GM12878 (cell line): ENCODE measurements around the gene LDLRAD4. TPM values are rescaled to one million over a fixed set of nuclear protein-coding genes. Genes with fewer than 3 reads are reported as not detected.

Experiments used
- CBFB ChIP-seq: IDR thresholded peaks from 2 replicates; pipeline ENCODE4 v1.6.1; 2016; ENCODE audit warnings: antibody characterized with exemption, low read depth
- EP300 ChIP-seq, 2 experiments: fragments of 150-350 bp in 1 of 2; IDR thresholded peaks; 2 replicates each; pipeline ENCODE4 v1.6.1; 2011 to 2012; ENCODE audit warnings: low read depth in 2 of 2, low read length in 2 of 2, borderline replicate concordance in 1 of 2, improper control_type of control experiment in 1 of 2, inconsistent platforms in 1 of 2; ENCODE audit not compliant: control insufficient read depth in 1 of 2
- EZH2 ChIP-seq: IDR thresholded peaks from 2 replicates; pipeline ENCODE4 v1.6.1; 2012; ENCODE audit warnings: low read depth, mild to moderate bottlenecking, control low read depth, inconsistent platforms, low read length, borderline replicate concordance; ENCODE audit not compliant: control insufficient read depth
- IRF4 ChIP-seq: IDR thresholded peaks from 2 replicates; pipeline ENCODE4 v1.6.1; 2011; ENCODE audit warnings: low read depth, low read length
- KAT2A ChIP-seq: conservative IDR thresholded peaks from 2 replicates; pipeline ENCODE4 v1.6.1; 2011; ENCODE audit warnings: low read depth, low read length; ENCODE audit not compliant: control insufficient read depth
- MEF2A ChIP-seq: IDR thresholded peaks from 2 replicates; pipeline ENCODE4 v1.6.1; 2011; ENCODE audit warnings: low read depth, mild to moderate bottlenecking, low read length, moderate library complexity; ENCODE audit not compliant: insufficient read depth
- RAD21 ChIP-seq: IDR thresholded peaks from 2 replicates; pipeline ENCODE4 v1.6.1; 2011; ENCODE audit warnings: mild to moderate bottlenecking, low read depth, low read length, moderate library complexity; ENCODE audit not compliant: insufficient read depth
- SMAD1 ChIP-seq: fragments of 450-650 bp; IDR thresholded peaks from 2 replicates; pipeline ENCODE4 v1.6.1; 2018; ENCODE audit warnings: mild to moderate bottlenecking, low read depth; ENCODE audit not compliant: partially characterized antibody
- ZNF384 ChIP-seq: IDR thresholded peaks from 2 replicates; pipeline ENCODE4 v1.6.1; 2012; ENCODE audit warnings: low read depth, mild to moderate bottlenecking, low read length, improper control_type of control experiment, borderline replicate concordance
- polyA plus RNA-seq, 11 experiments: library from polyadenylated mRNA; depleted of rRNA in 4 of 11; unstranded in 6 of 11; stranded (reverse) in 5 of 11; fragments of >200 nt; fragmentation: Nextera tagmentation in 4 of 11; fragmentation: Illumina TruSeq in 1 of 11; extraction: Ambion mirVana in 4 of 11; extraction: Trizol in 1 of 11; gene quantifications; 1 replicate in 1 of 11; 2 replicates in 10 of 11; pipeline versions ENCODE4 v1.2.1 to v1.2.3, GENCODE V29; 2011 to 2016; ENCODE audit warnings: inconsistent platforms in 2 of 11, missing spikeins in 2 of 11, low read depth in 1 of 11
- total RNA-seq, 4 experiments: library from RNA; depleted of rRNA in 3 of 4; stranded (reverse); fragments of >200 nt in 3 of 4; fragmentation: Illumina TruSeq in 1 of 4; extraction: Trizol in 1 of 4; gene quantifications; 2 replicates each; pipeline versions ENCODE4 v1.2.1 to v1.2.3, GENCODE V29; 2013 to 2021
- TF ChIP-seq, protein P1 (sequence below): fragments of 450-650 bp; IDR thresholded peaks from 2 replicates; pipeline ENCODE4 v1.6.1; 2017; ENCODE audit warnings: antibody characterized with exemption, mild to moderate bottlenecking, moderate library complexity
- TF ChIP-seq, protein P2 (sequence below): fragments of 450-650 bp; IDR thresholded peaks from 2 replicates; pipeline ENCODE4 v1.6.1; 2017; ENCODE audit warnings: mild to moderate bottlenecking, moderate library complexity

Gene LDLRAD4
- total and polyA plus RNA-seq, 10 of the 15 experiments (the other 5 are each of a cell fraction or from before 2014, with no cell fraction given), result 2.7 to 16.8 (median 11.2) TPM

DNA sequence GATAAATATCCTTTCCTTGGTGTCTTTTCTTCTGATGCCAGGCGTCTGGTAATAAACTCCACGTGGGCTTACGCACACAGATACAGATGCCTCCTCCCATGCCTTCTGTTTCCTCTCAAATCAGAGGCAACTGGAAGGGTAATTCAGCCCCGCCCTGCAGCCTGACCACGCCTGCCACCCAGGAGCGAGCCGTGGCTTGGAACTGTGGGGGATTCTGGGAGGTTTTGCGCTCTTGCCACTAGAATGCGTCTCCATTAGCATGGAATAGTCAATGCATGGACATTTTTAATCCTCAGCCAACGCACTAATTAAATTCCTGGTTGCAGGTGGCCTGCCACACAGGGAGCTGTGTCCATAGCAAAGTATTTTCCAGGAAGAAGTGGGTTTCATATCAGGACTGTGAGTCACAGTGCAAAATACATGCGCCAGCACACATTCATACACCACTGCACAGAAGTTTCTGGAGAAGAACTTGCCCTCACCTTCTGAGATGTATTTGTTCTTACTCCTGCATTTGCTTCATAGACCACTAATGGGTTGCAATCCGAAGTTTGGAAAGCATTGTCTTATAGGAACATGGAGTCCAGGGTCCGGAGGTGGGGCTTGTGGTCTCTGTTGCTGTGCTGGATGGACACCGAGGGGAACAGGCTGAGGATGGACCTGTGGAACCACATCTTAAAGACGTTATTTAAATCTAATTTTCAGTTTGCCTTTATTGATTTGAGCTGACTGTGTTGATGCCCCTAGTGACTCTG is 151.4 kb downstream of the LDLRAD4 start (continued):
- TF ChIP-seq, protein P1, sequence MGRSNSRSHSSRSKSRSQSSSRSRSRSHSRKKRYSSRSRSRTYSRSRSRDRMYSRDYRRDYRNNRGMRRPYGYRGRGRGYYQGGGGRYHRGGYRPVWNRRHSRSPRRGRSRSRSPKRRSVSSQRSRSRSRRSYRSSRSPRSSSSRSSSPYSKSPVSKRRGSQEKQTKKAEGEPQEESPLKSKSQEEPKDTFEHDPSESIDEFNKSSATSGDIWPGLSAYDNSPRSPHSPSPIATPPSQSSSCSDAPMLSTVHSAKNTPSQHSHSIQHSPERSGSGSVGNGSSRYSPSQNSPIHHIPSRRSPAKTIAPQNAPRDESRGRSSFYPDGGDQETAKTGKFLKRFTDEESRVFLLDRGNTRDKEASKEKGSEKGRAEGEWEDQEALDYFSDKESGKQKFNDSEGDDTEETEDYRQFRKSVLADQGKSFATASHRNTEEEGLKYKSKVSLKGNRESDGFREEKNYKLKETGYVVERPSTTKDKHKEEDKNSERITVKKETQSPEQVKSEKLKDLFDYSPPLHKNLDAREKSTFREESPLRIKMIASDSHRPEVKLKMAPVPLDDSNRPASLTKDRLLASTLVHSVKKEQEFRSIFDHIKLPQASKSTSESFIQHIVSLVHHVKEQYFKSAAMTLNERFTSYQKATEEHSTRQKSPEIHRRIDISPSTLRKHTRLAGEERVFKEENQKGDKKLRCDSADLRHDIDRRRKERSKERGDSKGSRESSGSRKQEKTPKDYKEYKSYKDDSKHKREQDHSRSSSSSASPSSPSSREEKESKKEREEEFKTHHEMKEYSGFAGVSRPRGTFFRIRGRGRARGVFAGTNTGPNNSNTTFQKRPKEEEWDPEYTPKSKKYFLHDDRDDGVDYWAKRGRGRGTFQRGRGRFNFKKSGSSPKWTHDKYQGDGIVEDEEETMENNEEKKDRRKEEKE, result no peak
- TF ChIP-seq CBFB (no peak), EP300 (IDR thresholded peaks at IDR 0.05; ENCODE audit: borderline replicate concordance in 1 of 2, control insufficient read depth in 1 of 2, low read depth in 2 of 2, low read length in 2 of 2) (no peak), EZH2 (no peak), ZNF384 (no peak), KAT2A (no peak), IRF4 (no peak), RAD21 (no peak), MEF2A (no peak), SMAD1 (no peak)
- TF ChIP-seq, protein P2, sequence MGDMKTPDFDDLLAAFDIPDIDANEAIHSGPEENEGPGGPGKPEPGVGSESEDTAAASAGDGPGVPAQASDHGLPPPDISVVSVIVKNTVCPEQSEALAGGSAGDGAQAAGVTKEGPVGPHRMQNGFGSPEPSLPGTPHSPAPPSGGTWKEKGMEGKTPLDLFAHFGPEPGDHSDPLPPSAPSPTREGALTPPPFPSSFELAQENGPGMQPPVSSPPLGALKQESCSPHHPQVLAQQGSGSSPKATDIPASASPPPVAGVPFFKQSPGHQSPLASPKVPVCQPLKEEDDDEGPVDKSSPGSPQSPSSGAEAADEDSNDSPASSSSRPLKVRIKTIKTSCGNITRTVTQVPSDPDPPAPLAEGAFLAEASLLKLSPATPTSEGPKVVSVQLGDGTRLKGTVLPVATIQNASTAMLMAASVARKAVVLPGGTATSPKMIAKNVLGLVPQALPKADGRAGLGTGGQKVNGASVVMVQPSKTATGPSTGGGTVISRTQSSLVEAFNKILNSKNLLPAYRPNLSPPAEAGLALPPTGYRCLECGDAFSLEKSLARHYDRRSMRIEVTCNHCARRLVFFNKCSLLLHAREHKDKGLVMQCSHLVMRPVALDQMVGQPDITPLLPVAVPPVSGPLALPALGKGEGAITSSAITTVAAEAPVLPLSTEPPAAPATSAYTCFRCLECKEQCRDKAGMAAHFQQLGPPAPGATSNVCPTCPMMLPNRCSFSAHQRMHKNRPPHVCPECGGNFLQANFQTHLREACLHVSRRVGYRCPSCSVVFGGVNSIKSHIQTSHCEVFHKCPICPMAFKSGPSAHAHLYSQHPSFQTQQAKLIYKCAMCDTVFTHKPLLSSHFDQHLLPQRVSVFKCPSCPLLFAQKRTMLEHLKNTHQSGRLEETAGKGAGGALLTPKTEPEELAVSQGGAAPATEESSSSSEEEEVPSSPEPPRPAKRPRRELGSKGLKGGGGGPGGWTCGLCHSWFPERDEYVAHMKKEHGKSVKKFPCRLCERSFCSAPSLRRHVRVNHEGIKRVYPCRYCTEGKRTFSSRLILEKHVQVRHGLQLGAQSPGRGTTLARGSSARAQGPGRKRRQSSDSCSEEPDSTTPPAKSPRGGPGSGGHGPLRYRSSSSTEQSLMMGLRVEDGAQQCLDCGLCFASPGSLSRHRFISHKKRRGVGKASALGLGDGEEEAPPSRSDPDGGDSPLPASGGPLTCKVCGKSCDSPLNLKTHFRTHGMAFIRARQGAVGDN, result no peak
